HL-60 (cell line): ENCODE measurements around the gene CTNNBIP1.
A peak's percentile ranks its signal among the peaks of the same experiment; 100 is the strongest.

Source experiments
- DNase-seq, 2 experiments: peaks; one replicate each; pipeline ENCODE4 v3.0.0-alpha.2; 2010 to 2020; ENCODE audit warnings: low read depth in 1 of 2, low spot score in 1 of 2
- H3K27ac ChIP-seq: fragments of 250-450 bp; sonication (Bioruptor Pico); replicated peaks from 2 replicates; pipeline ENCODE4 v1.5.1; 2020; ENCODE audit warnings: mild to moderate bottlenecking, moderate library complexity
- H3K27me3 ChIP-seq: fragments of 250-450 bp; sonication (Bioruptor Pico); 2 replicates; pipeline ENCODE4 v1.5.1; 2021; ENCODE audit warnings: mild to moderate bottlenecking, moderate library complexity; ENCODE audit not compliant: insufficient read depth, poor library complexity, severe bottlenecking
- H3K4me3 ChIP-seq: replicated peaks from 2 replicates; pipeline ENCODE4 v1.5.1; 2011; ENCODE audit warnings: mild to moderate bottlenecking, control low read depth, low read length; ENCODE audit not compliant: insufficient read depth
- CTCF ChIP-seq: IDR thresholded peaks from one replicate; pipeline ENCODE4 v1.5.1; 2011; ENCODE audit warnings: low read length, control low read depth, inconsistent platforms; ENCODE audit not compliant: insufficient read depth
- GABPA ChIP-seq: IDR thresholded peaks from 2 replicates; pipeline ENCODE4 v1.6.1; 2012; ENCODE audit warnings: low read depth
- POLR2AphosphoS5 ChIP-seq: IDR thresholded peaks from 2 replicates; pipeline ENCODE4 v1.6.1; 2012; ENCODE audit warnings: low read depth
- REST ChIP-seq: IDR thresholded peaks from 2 replicates; pipeline ENCODE4 v1.6.1; 2012; ENCODE audit warnings: low read depth; ENCODE audit not compliant: insufficient replicate concordance
- SPI1 ChIP-seq: IDR thresholded peaks from 2 replicates; pipeline ENCODE4 v1.6.1; 2012; ENCODE audit warnings: low read depth, mild to moderate bottlenecking, borderline replicate concordance

Gene CTNNBIP1

GRCh38 chr1:9890224-9890731, 19.8 kb downstream of the CTNNBIP1 start:
- peak in 1 of 2 experiments; percentile 26 for DNase-seq
- Histone ChIP-seq H3K4me3 (no peak overlapping the region), H3K27me3 (no peaks in the 10 kb centered on the region), H3K27ac (peak overlapping the region; percentile 48)
- no peak for TF ChIP-seq POLR2AphosphoS5
- no peak; the same call in 1 of the 2 replicates for TF ChIP-seq SPI1
- TF ChIP-seq CTCF, result no peak
- TF ChIP-seq GABPA, result no peak

GRCh38 chr1:9889411-9889810, 20.7 kb downstream of the CTNNBIP1 start:
- DNase-seq, result peak in 1 of 2 experiments; percentile 23
- no peak overlapping the region for H3K4me3 ChIP-seq
- peak overlapping the region; percentile 48 for H3K27ac ChIP-seq
- TF ChIP-seq SPI1 (peak; percentile 26; the same call in 1 of the 2 replicates), REST (no peak), POLR2AphosphoS5 (no peak)
- H3K27me3 ChIP-seq, result no peaks in the 10 kb centered on the region

GRCh38 chr1:9888886-9889285, 21.2 kb downstream of the CTNNBIP1 start:
- DNase-seq, result no peak
- no peaks in the 10 kb centered on the region for H3K27me3 ChIP-seq
- H3K27ac ChIP-seq, result peak overlapping the region; percentile 48; the same call in 1 of the 2 replicates
- no peak for TF ChIP-seq CTCF
- TF ChIP-seq REST, result no peak
- TF ChIP-seq SPI1, result no peak
- H3K4me3 ChIP-seq, result no peak overlapping the region

GRCh38 chr1:9887070-9887469, 23.0 kb downstream of the CTNNBIP1 start:
- DNase-seq, result no peak
- Histone ChIP-seq H3K27me3 (no peaks in the 10 kb centered on the region), H3K4me3 (no peak overlapping the region), H3K27ac (no peak overlapping the region)
- TF ChIP-seq REST (no peak), CTCF (no peak), GABPA (no peak), POLR2AphosphoS5 (no peak), SPI1 (no peak)
